ENCODE results near the gene ODR4.

ODR4 gene

DNA sequence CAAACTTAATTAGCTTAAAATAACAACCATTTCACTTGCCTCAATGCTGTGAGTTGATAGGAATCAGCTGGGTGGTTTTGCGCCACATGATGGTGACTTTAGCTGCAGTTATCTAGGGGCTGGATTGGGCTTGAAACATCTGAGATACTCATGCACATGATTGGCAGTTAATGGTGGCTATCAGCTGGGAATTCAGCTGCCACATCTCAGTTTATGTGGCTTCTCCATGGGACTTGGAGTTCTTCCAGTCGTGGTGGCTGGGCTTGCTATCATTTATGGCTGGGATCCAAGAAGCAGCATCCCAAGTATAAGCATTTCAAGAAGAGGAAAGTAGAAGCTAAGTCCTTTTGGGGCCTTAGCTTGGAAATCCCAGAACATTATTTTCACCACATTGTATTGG, 48.9 kb downstream of the ODR4 start:
- no peak overlapping the region for H3K4me3 ChIP-seq (ENCODE audit: low read length)
- no peak for DNase-seq (ENCODE audit: low read depth)
- TF ChIP-seq, protein P1, sequence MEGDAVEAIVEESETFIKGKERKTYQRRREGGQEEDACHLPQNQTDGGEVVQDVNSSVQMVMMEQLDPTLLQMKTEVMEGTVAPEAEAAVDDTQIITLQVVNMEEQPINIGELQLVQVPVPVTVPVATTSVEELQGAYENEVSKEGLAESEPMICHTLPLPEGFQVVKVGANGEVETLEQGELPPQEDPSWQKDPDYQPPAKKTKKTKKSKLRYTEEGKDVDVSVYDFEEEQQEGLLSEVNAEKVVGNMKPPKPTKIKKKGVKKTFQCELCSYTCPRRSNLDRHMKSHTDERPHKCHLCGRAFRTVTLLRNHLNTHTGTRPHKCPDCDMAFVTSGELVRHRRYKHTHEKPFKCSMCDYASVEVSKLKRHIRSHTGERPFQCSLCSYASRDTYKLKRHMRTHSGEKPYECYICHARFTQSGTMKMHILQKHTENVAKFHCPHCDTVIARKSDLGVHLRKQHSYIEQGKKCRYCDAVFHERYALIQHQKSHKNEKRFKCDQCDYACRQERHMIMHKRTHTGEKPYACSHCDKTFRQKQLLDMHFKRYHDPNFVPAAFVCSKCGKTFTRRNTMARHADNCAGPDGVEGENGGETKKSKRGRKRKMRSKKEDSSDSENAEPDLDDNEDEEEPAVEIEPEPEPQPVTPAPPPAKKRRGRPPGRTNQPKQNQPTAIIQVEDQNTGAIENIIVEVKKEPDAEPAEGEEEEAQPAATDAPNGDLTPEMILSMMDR (IDR thresholded peaks at IDR 0.05; ENCODE audit: insufficient read depth, low read depth, low read length, missing control alignments) = no peak

DNA sequence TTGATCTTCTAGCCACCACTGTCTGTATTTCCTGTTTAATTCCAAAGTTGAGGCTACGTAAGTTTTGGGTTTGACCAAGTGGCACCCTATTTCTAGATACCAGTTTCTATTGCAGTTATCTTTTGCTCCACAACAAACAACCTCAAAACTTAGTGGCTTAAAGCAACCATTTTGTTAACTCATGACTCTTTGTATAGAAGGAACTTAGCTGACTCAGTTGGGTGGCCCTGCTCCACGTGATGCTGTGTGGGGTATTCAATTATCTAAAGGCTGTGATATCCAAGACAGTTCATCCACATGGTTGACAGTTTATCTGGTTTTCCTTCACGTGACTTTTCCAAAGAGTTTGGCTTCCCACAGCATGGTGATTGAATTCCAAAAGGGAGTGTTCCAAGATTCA, 50.5 kb downstream of the ODR4 start:
- no peak overlapping the region for H3K4me3 ChIP-seq (ENCODE audit: low read length)
- TF ChIP-seq, protein P1 (IDR thresholded peaks at IDR 0.05; ENCODE audit: insufficient read depth, low read depth, low read length, missing control alignments) = no peak
- no peak for DNase-seq (ENCODE audit: low read depth)

DNA sequence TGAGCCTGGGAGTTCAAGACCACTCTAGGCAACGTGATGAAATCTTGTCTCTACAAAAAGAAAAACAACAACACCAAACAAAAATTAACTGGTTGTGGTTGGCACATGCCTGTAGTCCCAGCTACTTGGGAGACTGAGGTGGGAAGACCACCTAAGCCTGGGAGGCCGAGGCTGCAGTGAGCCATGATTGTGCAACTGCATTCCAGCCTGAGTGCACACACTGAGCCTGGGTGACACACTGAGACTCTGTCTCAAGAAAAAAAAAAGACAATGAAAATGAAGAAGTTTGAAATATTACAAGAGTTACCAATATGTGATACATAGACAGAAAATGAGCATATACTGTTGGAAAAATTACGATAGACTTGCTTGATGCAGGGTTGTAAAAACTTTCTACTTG, 53.4 kb downstream of the ODR4 start:
- H3K4me3 ChIP-seq (ENCODE audit: low read length) = no peak overlapping the region
- DNase-seq (ENCODE audit: low read depth) = peak; percentile 24
- TF ChIP-seq, protein P1 (IDR thresholded peaks at IDR 0.05; ENCODE audit: insufficient read depth, low read depth, low read length, missing control alignments) = no peak

DNA sequence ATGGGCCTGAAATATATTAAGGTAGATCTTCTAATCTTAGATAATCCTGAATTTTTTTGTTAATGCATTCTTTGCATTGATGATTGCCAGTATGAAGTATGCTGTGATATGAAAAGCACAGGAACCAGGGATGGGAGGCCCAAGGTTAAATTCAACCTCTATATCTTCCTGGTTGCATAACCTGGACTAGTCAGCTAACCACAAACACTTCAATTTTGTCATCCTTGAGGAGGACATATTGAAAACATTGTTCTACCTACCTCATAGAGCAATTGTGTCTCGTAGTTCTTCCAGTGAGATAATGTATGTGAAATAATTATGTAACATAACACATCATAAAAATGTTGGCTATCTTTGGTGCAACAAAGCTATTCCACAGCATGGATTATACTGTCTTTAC, 59.7 kb downstream of the ODR4 start:
- peak; percentile 71 for DNase-seq (ENCODE audit: low read depth)
- TF ChIP-seq, protein P1 (IDR thresholded peaks at IDR 0.05; ENCODE audit: insufficient read depth, low read depth, low read length, missing control alignments) = no peak
- H3K4me3 ChIP-seq (ENCODE audit: low read length) = no peak overlapping the region

- TF ChIP-seq, protein P1 (IDR thresholded peaks at IDR 0.05; ENCODE audit: insufficient read depth, low read depth, low read length, missing control alignments) = no peak
- H3K4me3 ChIP-seq (ENCODE audit: low read length) = no peak overlapping the region
- DNase-seq (ENCODE audit: low read depth) = no peak
Measured at GRCh38 chr1:186438567-186438966, 62.9 kb downstream of the ODR4 start.

- no peak overlapping the region for H3K4me3 ChIP-seq (ENCODE audit: low read length)
- TF ChIP-seq, protein P1 (IDR thresholded peaks at IDR 0.05; ENCODE audit: insufficient read depth, low read depth, low read length, missing control alignments) = no peak
- peak; percentile 79 for DNase-seq (ENCODE audit: low read depth)
Measured at GRCh38 chr1:186440584-186440983, 64.9 kb downstream of the ODR4 start.

DNA sequence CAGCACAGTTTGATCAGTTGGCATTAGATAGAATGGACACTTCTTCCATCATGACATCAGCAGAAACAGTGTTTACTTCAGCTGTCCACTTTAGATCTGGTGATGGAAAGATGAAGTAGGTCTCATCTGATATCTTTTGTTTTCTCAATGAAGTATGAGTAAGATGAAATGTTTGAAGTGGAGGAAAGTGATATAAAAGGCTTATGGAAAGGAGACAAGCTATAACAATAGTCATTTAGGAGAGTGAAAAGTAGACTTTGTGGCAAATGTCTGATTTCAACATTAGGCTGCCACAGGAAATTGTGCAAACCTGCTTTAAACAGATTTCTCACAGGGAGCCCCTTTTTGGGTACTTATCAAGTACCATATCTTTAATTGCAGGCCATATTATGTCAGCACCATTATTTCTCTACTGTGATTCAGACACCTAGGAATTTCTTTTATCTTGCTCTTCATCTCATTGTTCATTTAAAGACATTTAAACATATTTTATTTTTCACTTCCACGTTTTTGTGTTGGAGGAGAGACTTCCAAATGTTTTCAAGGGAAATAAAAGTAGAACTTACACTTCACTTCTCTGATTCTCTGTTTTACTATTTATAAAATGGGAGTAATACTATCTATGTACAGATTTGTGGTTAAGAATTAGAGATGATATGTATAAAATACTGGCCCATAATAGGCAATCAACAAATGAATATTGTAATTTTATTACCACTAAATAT, 67.2 kb downstream of the ODR4 start:
- TF ChIP-seq, protein P1 (IDR thresholded peaks at IDR 0.05; ENCODE audit: insufficient read depth, low read depth, low read length, missing control alignments) = no peak
- no peak for DNase-seq (ENCODE audit: low read depth)
- H3K4me3 ChIP-seq (ENCODE audit: low read length) = no peak overlapping the region

Measured in epithelial cell of esophagus (primary cell).